Vagina (tissue), 2 donors: ENCODE measurements around the gene SNAP47.

Experiments
- POLR2A ChIP-seq, 2 donors: fragments of 450-650 bp; IDR thresholded peaks; one replicate each; pipeline ENCODE4 v1.6.1; 2017; ENCODE audit warnings: antibody characterized with exemption in 2 of 2, mild to moderate bottlenecking in 2 of 2, moderate library complexity in 2 of 2
- POLR2AphosphoS5 ChIP-seq, 2 donors: sonication (generic); formaldehyde crosslinking; IDR thresholded peaks; one replicate each; pipeline ENCODE4 v1.9.0; 2017; ENCODE audit warnings: antibody characterized with exemption in 2 of 2, mild to moderate bottlenecking in 2 of 2, low read depth in 1 of 2; ENCODE audit not compliant: insufficient read depth in 1 of 2
- TF ChIP-seq, protein P1 (sequence below), 3 experiments: fragments of 450-650 bp in 2 of 3; fragments of 200-600 bp in 1 of 3; sonication (generic) in 1 of 3; IDR thresholded peaks; one replicate each; pipeline ENCODE4 v1.5.1; 2017 to 2019; ENCODE audit warnings: antibody characterized with exemption in 3 of 3, mild to moderate bottlenecking in 2 of 3, moderate library complexity in 2 of 3

DNA sequence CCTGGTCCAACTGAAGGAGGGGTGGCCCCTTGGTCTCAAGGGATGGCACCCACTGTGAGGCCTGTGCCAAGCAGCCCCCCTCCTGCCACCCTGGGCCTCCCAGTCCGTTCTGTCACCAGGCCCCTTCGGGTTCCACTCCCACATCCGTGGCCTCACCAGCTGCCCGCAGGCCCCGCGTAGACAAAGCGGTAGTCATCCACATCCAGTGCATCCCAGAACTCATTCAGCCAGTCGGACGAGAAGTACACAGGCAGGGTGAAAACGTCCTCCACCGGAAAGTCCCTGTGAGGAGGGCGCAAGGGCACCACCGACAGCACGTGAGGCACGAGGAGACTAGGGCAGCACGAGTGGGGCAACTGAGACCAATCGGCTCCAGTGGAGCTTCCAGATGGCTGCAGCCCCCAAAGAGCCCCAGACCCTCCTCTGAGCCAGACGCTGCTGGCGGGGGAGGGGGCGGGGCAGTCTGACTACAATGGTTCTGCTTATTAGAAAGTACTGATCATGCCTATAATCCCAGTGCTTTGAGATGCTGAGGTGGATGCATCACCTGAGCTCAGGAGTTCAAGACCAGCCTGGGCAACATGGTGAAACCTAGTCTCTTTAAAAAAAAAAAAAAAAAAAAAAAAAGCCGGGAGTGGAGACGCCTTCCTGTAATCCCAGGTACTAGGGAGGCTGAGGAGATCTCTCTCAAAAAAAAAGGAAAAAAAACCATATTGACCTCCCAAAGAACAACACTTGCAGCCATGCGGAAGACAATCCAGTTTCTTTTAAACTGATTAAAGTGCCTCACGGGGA lies 1.3 kb upstream of the SNAP47 start:
- no peak for TF ChIP-seq POLR2A (IDR thresholded peaks at IDR 0.05)
- no peak for TF ChIP-seq POLR2AphosphoS5 (IDR thresholded peaks at IDR 0.05; ENCODE audit: insufficient read depth in 1 of 2, low read depth in 1 of 2)
- TF ChIP-seq, protein P1, sequence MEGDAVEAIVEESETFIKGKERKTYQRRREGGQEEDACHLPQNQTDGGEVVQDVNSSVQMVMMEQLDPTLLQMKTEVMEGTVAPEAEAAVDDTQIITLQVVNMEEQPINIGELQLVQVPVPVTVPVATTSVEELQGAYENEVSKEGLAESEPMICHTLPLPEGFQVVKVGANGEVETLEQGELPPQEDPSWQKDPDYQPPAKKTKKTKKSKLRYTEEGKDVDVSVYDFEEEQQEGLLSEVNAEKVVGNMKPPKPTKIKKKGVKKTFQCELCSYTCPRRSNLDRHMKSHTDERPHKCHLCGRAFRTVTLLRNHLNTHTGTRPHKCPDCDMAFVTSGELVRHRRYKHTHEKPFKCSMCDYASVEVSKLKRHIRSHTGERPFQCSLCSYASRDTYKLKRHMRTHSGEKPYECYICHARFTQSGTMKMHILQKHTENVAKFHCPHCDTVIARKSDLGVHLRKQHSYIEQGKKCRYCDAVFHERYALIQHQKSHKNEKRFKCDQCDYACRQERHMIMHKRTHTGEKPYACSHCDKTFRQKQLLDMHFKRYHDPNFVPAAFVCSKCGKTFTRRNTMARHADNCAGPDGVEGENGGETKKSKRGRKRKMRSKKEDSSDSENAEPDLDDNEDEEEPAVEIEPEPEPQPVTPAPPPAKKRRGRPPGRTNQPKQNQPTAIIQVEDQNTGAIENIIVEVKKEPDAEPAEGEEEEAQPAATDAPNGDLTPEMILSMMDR (IDR thresholded peaks at IDR 0.05), result no peak
